Activated T-cell treated with anti-CD3 and anti-CD28 coated beads for 4 hours (primary cell): ENCODE measurements around the gene FILIP1L.

Experiments
- DNase-seq: peaks from one replicate; pipeline ENCODE4 v3.0.0-alpha.2; 2020

Gene FILIP1L

DNA sequence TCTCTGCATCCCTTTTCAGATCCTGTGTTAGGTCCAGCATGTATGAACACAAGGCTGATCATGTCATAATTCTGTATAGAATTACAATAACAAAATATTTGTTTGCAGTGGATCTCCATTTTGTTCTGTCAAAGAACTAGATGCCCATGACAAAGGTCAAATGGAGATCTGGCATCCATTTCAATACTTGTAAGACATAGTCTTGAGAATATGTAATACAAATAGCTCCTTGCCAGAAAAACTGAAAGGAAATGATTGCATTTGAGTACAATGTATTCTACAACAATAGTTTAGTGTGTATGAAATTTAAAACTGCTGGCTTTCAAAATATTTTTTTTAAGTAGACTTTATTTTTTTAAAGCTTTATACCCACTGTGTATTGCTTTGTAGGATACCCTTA is 195.6 kb downstream of the FILIP1L start:
- no peak for DNase-seq

DNA sequence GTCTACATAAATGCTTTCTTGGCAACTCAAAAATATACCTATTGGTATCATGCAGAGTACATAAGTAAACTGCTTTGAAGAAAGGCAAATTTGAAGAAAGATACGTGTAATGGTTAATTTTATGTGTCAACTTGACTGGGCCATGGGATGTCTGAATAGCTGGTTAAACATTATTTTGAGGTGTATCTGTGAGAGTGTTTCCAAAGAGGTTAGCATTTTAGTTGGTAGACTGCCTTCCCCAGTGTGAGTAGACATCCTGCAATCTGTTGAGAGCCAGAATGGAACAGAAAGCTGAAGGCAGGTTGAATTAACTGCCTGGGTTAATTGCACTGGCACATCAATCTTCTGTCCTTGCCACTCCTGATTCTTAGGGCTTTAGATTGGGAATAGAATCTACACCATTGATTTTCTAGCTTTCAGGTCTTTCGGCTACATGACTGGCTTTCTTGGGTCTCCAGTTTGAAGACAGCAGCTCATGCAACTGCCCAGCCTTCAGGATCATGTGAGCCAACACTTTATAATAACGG is 198.3 kb downstream of the FILIP1L start:
- DNase-seq = no peak

DNA sequence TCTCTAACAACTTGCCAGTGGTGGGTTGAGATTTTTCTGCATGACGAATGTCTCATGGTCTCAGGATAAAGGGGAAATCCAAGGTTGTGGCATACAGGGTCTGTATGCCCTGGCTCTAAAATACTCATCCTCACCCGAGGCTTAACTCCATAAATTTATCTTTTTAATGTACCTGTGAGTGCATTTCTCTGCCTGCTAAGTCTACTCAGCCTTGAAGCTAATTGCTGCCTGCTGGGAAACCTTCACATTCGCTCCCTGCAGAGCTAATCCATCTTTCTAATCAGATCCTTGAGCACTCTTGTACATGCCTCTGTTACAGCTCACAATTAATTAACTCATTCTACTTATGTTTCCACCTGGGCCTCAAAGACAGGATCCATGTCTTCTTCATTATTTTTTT is 202.9 kb downstream of the FILIP1L start:
- DNase-seq = no peak

DNA sequence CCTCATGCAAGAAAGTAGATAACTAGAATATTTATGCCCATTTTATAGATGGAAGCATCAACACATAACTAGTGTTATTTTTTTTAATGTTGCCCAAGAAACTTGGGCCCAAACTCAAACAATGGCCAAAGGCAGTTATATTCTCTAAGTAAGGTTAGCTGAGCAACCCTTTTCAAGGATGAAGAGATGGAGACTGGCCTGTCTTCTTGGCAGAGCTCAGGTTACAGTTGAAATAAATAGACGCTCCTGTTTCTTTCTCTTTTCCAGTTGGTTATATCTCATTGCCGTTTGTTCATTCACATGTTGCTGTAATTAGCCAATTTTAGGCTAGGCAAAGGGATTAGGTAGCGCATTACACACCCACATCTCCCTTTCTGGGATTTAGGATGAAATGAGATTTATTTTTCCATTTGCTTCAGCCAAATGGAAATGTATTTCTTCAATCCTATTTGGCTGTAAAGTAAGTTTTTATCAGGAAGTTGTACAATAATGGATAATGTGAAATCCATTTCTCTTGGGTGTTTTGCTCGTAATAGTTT is 203.5 kb downstream of the FILIP1L start:
- no peak for DNase-seq

DNA sequence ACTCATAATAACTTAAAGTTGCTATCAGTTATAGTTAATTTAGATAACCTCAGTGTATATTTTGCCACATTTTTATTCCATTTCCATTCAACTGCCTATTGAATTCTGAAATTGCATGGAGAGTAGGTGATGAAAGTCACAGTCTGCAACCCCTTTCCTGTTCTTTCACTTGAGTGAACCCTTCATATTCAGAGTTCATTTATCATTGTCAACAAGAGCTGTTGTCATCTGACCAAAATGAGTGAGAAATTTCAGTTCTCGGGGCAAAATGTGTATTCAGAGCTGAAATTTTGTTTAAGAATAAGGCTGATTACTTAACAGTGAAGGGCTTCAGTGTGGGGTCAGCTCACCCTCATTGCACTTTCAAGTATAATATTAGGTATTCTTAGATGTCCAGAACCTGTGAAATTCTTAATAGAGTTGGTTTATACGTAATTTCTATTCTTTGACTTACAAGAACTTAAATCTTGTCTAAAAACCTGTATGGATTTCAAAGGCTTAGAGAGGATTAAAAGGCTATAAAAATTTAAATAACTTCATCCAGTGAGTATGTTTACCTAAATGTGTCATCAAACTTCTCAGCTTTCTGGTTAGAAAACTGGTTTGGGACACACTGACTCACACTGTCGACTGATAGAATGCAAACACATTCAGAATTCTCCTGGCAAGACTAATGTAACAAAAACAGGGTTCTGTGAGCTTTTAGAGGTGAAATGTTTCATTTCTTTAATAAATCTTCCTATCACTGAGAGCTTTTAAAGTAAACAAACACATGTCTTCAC is 204.4 kb downstream of the FILIP1L start:
- no peak for DNase-seq

DNA sequence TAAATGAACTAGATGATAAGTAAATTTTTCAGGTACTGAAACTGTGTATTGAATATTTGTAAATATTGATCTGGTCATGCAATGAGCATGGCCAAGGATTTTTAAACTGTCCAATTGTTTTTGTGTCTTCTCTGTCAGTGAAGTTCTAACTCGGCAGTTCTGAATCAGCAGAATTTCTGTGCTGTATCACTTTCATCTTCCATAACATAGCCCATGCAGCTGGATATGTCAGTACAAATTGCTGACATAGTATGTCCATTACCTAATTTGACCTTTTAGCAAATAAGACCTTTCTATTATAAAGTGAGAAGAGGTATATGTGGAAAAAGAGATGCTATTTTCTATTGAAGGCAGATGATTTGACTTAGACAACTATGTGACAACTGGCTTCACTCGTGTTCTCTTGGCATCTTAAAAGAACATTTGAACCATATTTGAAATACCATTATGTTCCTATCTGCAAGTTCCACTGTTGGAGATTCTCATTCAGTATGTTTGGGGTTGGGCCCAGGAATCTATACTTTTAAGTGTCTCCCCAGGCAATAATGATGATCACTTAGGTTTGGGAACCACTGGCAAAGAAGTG is 206.2 kb downstream of the FILIP1L start:
- DNase-seq = no peak

DNA sequence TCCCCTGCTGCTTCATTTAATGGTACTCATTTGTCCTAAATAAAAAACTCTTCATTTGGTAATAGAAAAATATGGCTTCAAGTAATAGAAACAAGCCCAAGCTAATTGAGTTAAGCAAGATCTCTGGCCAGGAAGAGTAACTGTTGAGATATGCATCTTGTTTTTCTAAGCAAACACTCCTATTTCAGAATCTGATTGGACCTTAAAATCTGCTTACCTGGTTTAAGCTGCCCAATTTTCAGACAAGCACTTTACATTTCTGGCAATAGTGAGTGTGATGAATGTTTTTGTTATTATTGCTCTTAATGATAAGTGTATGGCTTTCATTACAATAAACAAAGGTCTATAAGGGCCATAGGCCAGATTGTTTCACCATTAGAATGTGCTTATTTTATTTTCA is 210.4 kb downstream of the FILIP1L start:
- no peak for DNase-seq

DNA sequence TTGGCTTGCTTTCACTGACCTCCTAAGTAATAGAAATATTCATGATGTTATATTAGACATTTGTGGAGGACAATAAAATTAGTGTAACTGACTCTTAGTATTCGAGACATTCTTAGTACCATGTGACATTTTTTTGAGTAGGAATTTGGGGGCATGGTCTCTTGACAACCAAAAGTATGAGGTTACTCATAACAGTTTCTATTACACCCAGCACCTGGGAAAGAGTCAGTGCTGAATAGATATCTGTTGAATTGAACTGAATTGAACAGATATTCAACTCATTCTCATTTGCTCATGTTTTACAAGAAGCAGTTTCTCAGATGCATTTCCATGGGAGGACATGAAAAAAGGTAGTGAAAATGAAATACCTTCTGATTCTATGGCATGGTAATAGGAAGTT is 212.2 kb downstream of the FILIP1L start:
- no peak for DNase-seq

DNA sequence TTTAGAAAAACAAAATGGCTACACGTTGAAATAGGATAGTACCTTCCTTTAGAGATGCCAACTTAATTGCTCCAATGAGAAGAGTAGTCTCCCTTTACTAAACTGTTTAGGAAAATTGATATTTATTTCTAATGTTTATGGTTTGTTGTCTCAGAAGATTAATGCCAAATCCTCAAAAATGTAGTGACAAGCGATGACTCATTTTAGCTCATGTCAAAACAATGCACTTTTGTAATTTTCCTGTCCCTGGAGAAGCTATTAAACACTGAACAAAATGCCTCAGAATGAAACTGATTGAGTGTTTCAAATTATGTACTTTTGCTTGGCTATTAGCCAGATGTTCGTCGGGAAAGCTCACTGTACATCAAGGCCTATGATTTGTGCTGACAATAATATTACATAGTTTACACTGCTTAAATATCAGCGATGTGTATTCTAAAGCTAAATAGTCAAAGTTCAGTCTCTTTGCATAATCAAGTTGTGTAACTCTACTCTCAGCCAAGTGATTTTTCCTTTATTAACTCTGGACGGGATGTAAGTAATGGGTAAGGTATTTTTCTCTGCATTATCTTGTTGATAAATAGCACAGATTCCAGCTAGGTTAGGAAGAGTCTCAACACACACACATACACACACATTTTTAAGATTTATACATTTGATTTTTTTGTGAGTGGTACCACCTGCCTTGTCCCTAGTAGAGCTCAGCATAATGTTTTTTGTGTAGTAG is 212.9 kb downstream of the FILIP1L start:
- no peak for DNase-seq

DNA sequence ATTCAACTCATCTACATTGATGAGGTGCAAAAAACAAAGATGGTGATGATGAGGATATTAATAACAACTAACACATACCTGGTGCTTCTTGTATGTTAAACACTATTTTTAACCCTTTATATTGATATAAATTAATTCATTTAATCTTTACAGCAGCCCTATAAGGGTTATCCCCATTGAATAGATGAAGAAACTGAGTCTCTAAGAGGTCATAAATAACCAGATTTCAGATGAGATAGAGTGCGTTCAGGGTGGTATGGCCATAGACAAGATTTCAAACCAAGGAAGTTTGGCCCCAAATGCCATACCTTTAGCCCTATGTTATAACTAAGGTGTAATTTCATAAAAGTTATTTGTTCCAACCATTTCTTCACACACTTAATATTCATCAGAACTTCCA is 214.1 kb downstream of the FILIP1L start:
- DNase-seq = no peak

DNA sequence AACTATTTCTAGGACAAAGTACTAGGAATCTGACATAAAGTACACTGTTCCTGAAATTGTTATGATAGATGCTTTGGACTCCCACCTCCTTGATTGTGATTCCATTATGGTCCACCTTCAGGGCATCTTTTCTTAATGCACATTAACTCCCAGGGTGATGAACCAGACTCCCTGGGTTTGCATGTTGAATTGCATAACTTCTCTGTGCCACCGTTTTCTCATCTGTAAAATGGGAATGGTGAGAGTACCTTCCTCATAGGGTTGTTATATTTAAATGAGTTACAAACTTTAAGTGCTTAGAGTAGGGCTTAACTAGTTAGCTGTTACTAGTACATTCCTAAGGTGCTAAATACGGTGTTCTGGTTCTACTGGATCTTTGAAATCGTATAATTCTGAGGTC is 214.7 kb downstream of the FILIP1L start:
- no peak for DNase-seq

DNA sequence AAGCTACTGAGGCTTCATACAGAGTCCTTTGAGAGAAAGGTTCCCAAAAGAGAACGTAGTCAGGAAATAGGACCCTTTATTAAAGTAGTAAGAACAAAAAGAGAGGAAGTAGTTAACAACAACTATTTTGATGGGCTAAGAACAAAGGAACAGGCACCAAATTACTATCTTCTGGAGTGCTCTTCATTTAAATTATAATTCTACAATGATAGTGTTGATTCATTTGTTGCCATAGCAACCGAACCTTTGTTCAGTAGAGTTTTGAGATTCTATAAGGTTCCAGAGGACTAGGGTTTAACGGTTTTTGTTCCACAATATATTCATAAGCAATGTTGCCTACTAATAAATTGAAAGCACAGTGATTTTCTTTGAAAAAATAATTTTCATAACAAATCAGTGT is 217.8 kb downstream of the FILIP1L start:
- no peak for DNase-seq

DNA sequence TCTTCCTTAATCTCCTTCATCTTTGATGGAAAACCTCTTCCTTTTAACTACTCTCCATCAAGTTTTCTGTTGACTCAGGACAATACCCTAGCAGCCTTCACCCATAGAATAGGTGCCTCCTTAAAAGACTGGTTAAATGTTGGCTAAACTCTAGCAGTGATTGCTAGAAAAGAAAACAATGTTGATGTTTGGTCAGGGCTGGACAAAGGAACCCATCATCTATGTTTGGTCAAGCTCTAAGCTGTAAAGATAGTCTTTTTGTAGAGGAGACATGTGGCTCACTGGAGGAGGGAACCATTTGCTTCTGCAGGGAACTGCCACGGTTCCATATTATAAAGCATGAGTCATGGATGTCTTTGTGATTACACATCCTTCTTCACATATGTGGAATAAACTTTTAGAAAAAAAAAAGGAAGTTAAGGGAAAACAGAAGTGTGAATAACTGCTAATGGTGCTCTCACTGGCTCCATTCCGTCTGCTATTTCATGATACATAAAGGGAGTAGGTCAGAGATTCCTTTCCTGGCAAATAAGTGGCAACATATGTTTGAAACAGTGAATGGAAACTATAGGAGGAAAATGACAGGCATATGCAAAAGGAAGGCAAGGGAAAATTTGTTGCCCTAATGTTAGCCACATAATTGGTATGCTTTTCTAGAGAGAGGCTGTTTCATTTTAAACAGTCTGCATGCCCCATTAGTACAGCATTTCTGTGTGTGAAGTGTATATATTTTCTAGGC is 218.4 kb downstream of the FILIP1L start:
- no peak for DNase-seq

DNA sequence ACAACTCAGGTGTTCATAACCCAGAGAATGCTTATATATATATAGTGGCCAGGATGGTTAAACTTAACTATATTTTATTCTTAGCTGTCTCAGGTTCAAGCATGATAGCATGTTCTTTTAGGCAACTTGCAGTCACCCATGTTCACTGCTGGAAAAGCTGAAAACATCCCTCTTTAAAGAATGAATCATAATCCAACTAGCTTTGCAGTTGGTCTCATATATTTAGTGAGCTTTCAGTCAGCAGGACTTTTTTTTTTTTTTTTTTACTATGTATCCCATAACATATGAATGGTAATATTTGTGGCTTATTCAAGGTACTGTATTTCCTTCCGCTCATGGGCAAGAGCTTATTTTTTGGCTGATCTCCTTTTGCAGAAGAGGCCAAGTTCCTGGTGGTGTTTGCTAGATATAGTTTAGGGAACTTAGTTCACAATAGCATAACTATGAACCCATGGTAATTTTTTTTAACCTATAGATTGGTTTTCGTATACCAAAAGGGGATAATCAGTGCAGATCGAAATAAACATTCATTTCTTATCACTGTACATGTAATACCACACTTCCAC is 219.1 kb downstream of the FILIP1L start:
- DNase-seq = no peak

DNA sequence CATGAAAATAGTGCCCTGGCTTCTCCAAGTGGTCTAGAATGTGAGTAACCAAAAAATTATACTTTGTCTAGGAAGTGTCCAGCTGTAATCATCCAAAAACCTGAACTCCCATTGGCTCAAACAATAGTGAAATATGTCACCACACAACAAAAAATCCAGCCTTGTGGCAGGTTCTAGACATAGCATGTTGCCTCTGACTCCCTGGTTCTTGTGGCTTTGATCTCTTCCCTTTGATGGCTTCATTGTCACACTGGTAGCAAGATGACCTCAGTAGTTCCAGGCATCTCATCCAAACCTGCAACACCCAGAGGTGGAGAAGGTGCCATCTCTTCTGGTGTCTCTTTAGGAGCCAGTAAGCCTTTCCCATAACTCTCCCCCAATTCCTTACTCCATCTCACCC is 222.0 kb downstream of the FILIP1L start:
- no peak for DNase-seq

DNA sequence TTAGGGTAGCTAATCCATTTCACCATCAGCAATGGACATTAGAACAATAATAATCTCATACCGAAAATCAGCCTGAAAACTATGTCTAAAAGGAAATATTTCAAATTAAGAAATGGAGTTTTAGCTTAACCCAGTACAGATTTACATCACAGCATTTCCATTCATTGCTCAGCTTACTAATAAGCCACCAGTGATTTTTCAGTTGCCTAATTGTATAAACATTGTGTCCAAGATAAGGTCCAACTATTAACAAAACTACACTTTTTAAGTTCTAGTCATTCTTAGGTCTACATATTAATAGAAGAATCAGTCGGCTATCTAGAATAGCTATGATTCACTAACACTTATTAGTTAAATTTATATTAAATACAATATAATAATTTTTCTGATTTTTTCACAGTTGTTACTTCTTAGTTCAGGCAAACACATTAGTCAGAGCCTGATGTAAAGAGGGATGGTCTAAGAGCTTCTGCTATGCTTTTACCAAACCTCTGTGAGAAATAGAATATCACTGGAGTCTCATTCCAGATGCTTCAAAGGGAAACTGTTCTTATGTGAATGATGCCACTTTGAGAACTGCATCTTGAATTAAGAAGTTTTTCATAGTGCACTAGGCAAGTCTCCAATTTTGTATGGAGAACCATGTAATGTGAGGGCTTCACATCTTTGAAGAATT is 222.6 kb downstream of the FILIP1L start:
- no peak for DNase-seq

DNA sequence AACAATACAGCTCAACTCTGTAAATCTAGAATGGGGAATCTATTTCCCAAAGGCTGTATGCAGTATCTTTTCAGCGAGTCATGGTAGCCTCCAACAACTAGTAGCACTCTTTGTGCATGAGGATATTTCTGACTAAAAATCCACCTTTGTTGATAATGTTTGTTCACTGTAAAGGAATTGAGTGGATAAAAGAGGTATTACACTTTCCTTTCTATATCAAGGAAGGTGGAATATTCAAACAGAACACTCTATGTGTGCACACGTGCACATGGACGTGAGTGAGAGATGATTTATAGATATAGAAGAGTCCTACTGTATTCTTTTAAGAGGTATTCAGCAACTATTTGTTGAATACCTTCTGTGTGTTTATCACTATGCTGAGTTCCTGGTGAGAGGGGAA is 228.4 kb downstream of the FILIP1L start:
- DNase-seq = no peak

DNA sequence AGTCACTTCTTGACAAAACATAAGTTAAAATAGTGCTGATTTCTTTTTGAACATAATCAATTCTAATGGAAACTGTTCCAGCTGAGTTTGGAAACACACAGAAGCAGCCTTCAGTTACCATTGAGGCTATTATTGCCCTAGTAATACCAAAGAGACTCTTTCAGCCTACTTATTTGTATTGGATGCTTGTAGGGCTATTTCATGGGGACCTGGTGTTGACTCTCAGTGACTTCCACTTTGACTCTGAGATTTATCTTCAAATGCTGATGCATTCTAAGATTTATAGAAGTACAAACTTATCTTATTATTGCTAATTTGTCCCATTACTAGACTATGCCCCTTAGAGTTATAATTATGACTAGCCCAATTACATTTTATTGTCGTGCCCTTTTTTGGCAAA is 229.2 kb downstream of the FILIP1L start:
- DNase-seq = no peak

DNA sequence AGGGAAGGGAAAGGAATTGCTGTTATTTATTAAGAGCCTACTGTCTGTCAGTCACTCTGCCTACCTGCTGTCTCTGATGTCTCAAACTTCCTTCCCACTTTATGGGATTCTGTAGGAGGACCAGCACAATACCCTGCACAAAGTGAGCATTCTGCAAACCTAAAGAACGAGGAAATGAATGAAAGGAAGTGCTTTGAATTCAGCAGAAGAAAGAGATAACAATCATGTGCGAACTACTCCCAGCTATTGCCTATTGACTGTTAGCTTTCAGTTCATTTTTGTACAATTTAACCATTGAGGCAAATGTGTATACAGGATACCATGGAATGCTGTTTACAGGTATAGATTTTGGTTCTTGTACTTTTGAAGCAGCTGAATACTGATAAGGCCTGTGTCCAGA is 229.8 kb downstream of the FILIP1L start:
- DNase-seq = no peak

DNA sequence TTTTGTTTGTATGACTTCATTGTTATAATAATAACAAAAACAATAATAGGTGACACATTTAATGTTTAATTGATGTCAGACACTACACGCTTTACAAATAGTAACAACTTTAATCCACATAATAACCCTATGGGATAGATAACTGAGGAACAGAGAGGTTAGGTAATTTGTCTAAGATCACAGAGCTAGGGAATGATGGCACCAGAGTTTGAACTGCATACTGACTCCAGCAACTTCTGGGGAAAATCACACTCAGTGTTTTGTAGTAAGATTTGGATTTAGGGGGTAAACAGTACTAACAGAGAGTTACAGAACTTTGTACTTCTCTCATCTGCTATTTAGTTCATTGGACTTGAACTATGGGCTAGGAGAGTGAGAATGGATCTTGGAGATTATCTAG is 230.6 kb downstream of the FILIP1L start:
- DNase-seq = no peak

DNA sequence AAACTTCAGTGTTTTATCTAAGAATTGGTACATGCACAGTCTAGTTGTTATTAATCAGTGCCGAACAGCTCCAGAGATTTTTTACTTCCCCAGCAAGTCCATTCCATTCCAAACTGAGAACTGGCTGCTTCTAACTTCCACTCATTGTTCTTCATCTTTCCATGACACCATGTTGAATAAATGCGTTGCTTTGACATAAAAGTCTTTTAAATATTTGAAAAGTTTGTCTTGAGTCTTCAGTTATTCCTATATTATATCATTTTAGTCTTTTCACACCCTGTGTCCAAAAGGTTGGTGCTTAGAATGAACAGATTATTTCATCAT is 231.2 kb downstream of the FILIP1L start:
- no peak for DNase-seq

DNA sequence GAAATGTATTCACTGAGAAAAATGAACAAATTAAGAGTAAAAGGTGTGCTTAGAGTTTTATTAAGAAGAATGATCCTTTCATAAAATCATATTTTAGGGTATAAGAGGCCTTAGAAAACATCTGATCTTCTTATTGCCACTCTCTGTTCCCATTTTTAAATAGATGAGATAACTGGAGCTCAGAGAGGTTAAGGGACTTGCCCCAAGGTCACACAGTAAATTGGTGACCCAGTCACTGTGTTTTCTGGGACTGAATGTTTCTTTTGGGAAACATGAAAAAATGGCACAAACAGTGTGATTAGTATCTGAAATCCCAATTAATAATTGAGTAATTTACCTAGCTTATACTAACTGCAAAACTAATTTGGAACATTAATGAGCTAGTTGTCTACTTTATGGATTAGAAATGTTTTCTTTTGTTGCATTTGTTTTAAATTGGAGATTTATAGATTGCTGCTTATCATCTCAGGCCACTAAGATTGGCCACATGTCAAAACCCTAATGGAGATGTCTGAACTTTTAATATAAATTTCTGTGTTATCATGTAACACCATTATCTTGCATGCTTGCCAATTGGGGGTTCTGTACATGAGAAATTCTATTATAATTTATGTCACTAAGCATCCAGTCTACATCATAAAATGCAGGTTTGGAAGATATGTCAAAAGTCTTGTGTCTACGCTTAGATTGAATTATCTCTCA is 231.7 kb downstream of the FILIP1L start:
- no peak for DNase-seq
